Activated CD4-positive, alpha-beta T cell treated with anti-CD3 and anti-CD28 coated beads, Interleukin-2, amount 50 U/mL, for 16 hours (primary cell): ENCODE results near the gene RBM17.

ENCODE experiments used
- DNase-seq: peaks from one replicate; pipeline ENCODE4 v3.0.0-alpha.2; 2020

RBM17 gene

GRCh38 chr10:6139470-6139869 lies 50.6 kb downstream of the RBM17 start:
- DNase-seq: no peak

GRCh38 chr10:6140141-6140841 lies 51.5 kb downstream of the RBM17 start:
- DNase-seq: peak; percentile 56

- no peak for DNase-seq
Measured at GRCh38 chr10:6140965-6141295, 52.1 kb downstream of the RBM17 start.

GRCh38 chr10:6141296-6142151 lies 52.7 kb downstream of the RBM17 start:
- peak; percentile 89 for DNase-seq

- DNase-seq: peak; percentile 36
Measured at GRCh38 chr10:6142186-6142585, 53.4 kb downstream of the RBM17 start.

GRCh38 chr10:6142644-6143043 lies 53.8 kb downstream of the RBM17 start:
- DNase-seq: no peak

GRCh38 chr10:6143181-6143580 lies 54.3 kb downstream of the RBM17 start:
- DNase-seq: no peak

- peak; percentile 89 for DNase-seq
Measured at GRCh38 chr10:6144406-6145165, 55.8 kb downstream of the RBM17 start.

- no peak for DNase-seq
Measured at GRCh38 chr10:6145166-6145987, 56.5 kb downstream of the RBM17 start.

GRCh38 chr10:6146013-6146785 lies 57.4 kb downstream of the RBM17 start:
- DNase-seq: no peak

GRCh38 chr10:6146921-6147320 lies 58.1 kb downstream of the RBM17 start:
- DNase-seq: no peak

GRCh38 chr10:6148251-6148701 lies 59.4 kb downstream of the RBM17 start:
- DNase-seq: no peak

GRCh38 chr10:6148908-6149307 lies 60.1 kb downstream of the RBM17 start:
- no peak for DNase-seq

GRCh38 chr10:6151087-6151977 lies 62.5 kb downstream of the RBM17 start:
- DNase-seq: peak; percentile 64

- no peak for DNase-seq
Measured at GRCh38 chr10:6153845-6154244, 65.0 kb downstream of the RBM17 start.

- no peak for DNase-seq
Measured at GRCh38 chr10:6154566-6154965, 65.7 kb downstream of the RBM17 start.

- DNase-seq: no peak
Measured at GRCh38 chr10:6158276-6158675, 69.4 kb downstream of the RBM17 start.

- no peak for DNase-seq
Measured at GRCh38 chr10:6161921-6162320, 73.1 kb downstream of the RBM17 start.

- DNase-seq: no peak
Measured at GRCh38 chr10:6162589-6163356, 73.9 kb downstream of the RBM17 start.
